Measurements from ENCODE around the gene EVI5L. TPM values are rescaled to one million over a fixed set of nuclear protein-coding genes. Genes with fewer than 3 reads are reported as not detected.

The EVI5L gene
- 19.2 and 32.6 TPM in 2 replicates for total RNA-seq

GRCh38 chr19:7829561-7830271, at the start of gene EVI5L:
Gene EVI5L (plus strand): TSS chr19:7830218. CDS start chr19:7846543, 16,325 bp downstream.

GRCh38 chr19:7874076-7874896, 44.3 kb downstream of the EVI5L start, which contains the start of gene PRR36:
Gene PRR36 (minus strand): TSS chr19:7874390. CDS start chr19:7873689, 701 bp downstream.

GRCh38 chr19:7888145-7888825, 58.3 kb downstream of the EVI5L start, which contains the start of gene LRRC8E:
Gene LRRC8E (plus strand): TSS chr19:7888510. CDS start chr19:7895604, 7,094 bp downstream.

GRCh38 chr19:7903244-7904073, 73.4 kb downstream of the EVI5L start, which contains the start of gene MAP2K7:
Gene MAP2K7 (plus strand): TSS chr19:7903877. CDS start chr19:7903945, 68 bp downstream.

Other genes starting within 250 kb of the EVI5L start
- under 0.01 TPM in 1 of 2 replicates, not detected in the other for gene CAMSAP3, start 234.4 kb upstream of the EVI5L start, total RNA-seq
- 38.7 TPM in 2 replicates for gene XAB2, start 200.7 kb upstream of the EVI5L start, total RNA-seq
- 7.3 and 14.4 TPM in 2 replicates for gene PET100, start 200.4 kb upstream of the EVI5L start, total RNA-seq
- not detected in 2 replicates for gene PCP2, start 196.5 kb upstream of the EVI5L start, total RNA-seq
- gene STXBP2, start 193.1 kb upstream of the EVI5L start, total RNA-seq = 7.4 and 9.0 TPM in 2 replicates
- gene RETN, start 161.2 kb upstream of the EVI5L start, total RNA-seq = not detected in 2 replicates
- gene MCEMP1, start 153.1 kb upstream of the EVI5L start, total RNA-seq = not detected in 2 replicates
- gene TRAPPC5, start 149.4 kb upstream of the EVI5L start, total RNA-seq = 55.4 and 125 TPM in 2 replicates
- not detected in 2 replicates for gene FCER2, start 128.1 kb upstream of the EVI5L start, total RNA-seq
- gene CLEC4G, start 98.1 kb upstream of the EVI5L start, total RNA-seq = not detected in 2 replicates
- not detected in 2 replicates for gene CD209, start 82.7 kb upstream of the EVI5L start, total RNA-seq
- not detected in 2 replicates for gene CLEC4M, start 67.0 kb upstream of the EVI5L start, total RNA-seq
- under 0.01 TPM in 1 of 2 replicates, not detected in the other for gene PRR36, start 44.2 kb downstream of the EVI5L start, total RNA-seq
- 6.0 and 7.4 TPM in 2 replicates for gene LRRC8E, start 58.3 kb downstream of the EVI5L start, total RNA-seq
- 9.5 and 14.1 TPM in 2 replicates for gene MAP2K7, start 73.7 kb downstream of the EVI5L start, total RNA-seq
- 0.58 and 4.1 TPM in 2 replicates for gene TGFBR3L, start 84.6 kb downstream of the EVI5L start, total RNA-seq
- gene SNAPC2, start 90.1 kb downstream of the EVI5L start, total RNA-seq = 22.3 and 36.7 TPM in 2 replicates
- 1.7 and 2.5 TPM in 2 replicates for gene CTXN1, start 95.9 kb downstream of the EVI5L start, total RNA-seq
- gene TIMM44, start 113.4 kb downstream of the EVI5L start, total RNA-seq = 46.3 and 48.9 TPM in 2 replicates
- 32.9 and 47.0 TPM in 2 replicates for gene ELAVL1, start 175.4 kb downstream of the EVI5L start, total RNA-seq
- gene CCL25, start 222.5 kb downstream of the EVI5L start, total RNA-seq = not detected in 2 replicates